SK-MEL-5 (cell line): Measurements from ENCODE around the gene UBE2F. TPM values are rescaled to one million over a fixed set of nuclear protein-coding genes. Genes with fewer than 3 reads are reported as not detected.

Experiments
- DNase-seq: peaks from one replicate; pipeline ENCODE4 v3.0.0-alpha.2; 2016; ENCODE audit warnings: low read depth, low spot score
- in situ Hi-C: cut with HindIII; loops from 2 replicates; pipeline ENCODE4 v1.10.0; 2016; ENCODE audit warnings: low sequenced_read_pairs, high pct_unique_total_duplicates, low pct_unique_long_range_greater_than_20kb
- total RNA-seq: library from RNA; depleted of rRNA; stranded (reverse); fragments of >200 nt; shearing (Covaris generic); gene quantifications from 2 replicates; pipeline ENCODE4 v1.2.3, GENCODE V29; 2014

UBE2F gene
- total RNA-seq, 1 experiment from 2014 or later = 216 TPM

GRCh38 chr2:238003234-238004031 lies 36.6 kb downstream of the UBE2F start:
- DNase-seq = no peak
- in situ Hi-C loops = no loop called here

GRCh38 chr2:238004077-238004830 lies 37.4 kb downstream of the UBE2F start:
- in situ Hi-C loops = no loop called here
- no peak for DNase-seq

GRCh38 chr2:238005528-238005927 lies 38.7 kb downstream of the UBE2F start:
- in situ Hi-C loops = no loop called here

GRCh38 chr2:238006510-238006909 lies 39.7 kb downstream of the UBE2F start:
- in situ Hi-C loops = no loop called here
- DNase-seq = no peak

More at GRCh38 chr2:238005528-238005927, 38.7 kb downstream of the UBE2F start:
- no peak for DNase-seq

- DNase-seq = no peak
- in situ Hi-C loops = no loop called here
Observed at GRCh38 chr2:238007924-238008323, 41.1 kb downstream of the UBE2F start.

GRCh38 chr2:238009563-238009962 lies 42.7 kb downstream of the UBE2F start:
- in situ Hi-C loops = no loop called here
- no peak for DNase-seq

GRCh38 chr2:238010572-238010971 lies 43.8 kb downstream of the UBE2F start:
- DNase-seq = no peak
- in situ Hi-C loops = no loop called here

GRCh38 chr2:238013806-238014205 lies 47.0 kb downstream of the UBE2F start:
- no peak for DNase-seq

GRCh38 chr2:238015705-238016104 lies 48.9 kb downstream of the UBE2F start:
- DNase-seq = no peak
- in situ Hi-C loops = no loop called here

More at GRCh38 chr2:238013806-238014205, 47.0 kb downstream of the UBE2F start:
- in situ Hi-C loops = no loop called here

GRCh38 chr2:238016526-238016925 lies 49.7 kb downstream of the UBE2F start:
- no peak for DNase-seq
- in situ Hi-C loops = no loop called here

GRCh38 chr2:238019962-238020361 lies 53.1 kb downstream of the UBE2F start:
- in situ Hi-C loops = no loop called here
- DNase-seq = no peak

GRCh38 chr2:238020816-238021215 lies 54.0 kb downstream of the UBE2F start:
- in situ Hi-C loops = no loop called here
- no peak for DNase-seq

- no peak for DNase-seq
- in situ Hi-C loops = no loop called here
Observed at GRCh38 chr2:238021327-238021726, 54.5 kb downstream of the UBE2F start.

- in situ Hi-C loops = no loop called here
- DNase-seq = no peak
Observed at GRCh38 chr2:238022594-238023157, 55.9 kb downstream of the UBE2F start.

GRCh38 chr2:238023608-238024007 lies 56.8 kb downstream of the UBE2F start:
- in situ Hi-C loops = no loop called here

GRCh38 chr2:238024986-238025385 lies 58.2 kb downstream of the UBE2F start:
- DNase-seq = no peak
- in situ Hi-C loops = no loop called here

More at GRCh38 chr2:238023608-238024007, 56.8 kb downstream of the UBE2F start:
- DNase-seq = no peak

GRCh38 chr2:238025741-238026360 lies 59.0 kb downstream of the UBE2F start:
- in situ Hi-C loops = no loop called here
- no peak for DNase-seq

- DNase-seq = no peak
- in situ Hi-C loops = no loop called here
Observed at GRCh38 chr2:238027058-238027457, 60.2 kb downstream of the UBE2F start.
